Hippocampal formation (tissue), 2 donors: Measurements from ENCODE around the gene RND1.
"Not testable (repeated sequence)": the region's sequence is repeated elsewhere in the genome, so short reads cannot be mapped to it uniquely, and the experiment has no call there.

Experiments
- DNase-seq, 2 donors: peaks; one replicate each; lab custom pipeline; 2025; lab: John Stamatoyannopoulos, UW

The RND1 gene

DNA sequence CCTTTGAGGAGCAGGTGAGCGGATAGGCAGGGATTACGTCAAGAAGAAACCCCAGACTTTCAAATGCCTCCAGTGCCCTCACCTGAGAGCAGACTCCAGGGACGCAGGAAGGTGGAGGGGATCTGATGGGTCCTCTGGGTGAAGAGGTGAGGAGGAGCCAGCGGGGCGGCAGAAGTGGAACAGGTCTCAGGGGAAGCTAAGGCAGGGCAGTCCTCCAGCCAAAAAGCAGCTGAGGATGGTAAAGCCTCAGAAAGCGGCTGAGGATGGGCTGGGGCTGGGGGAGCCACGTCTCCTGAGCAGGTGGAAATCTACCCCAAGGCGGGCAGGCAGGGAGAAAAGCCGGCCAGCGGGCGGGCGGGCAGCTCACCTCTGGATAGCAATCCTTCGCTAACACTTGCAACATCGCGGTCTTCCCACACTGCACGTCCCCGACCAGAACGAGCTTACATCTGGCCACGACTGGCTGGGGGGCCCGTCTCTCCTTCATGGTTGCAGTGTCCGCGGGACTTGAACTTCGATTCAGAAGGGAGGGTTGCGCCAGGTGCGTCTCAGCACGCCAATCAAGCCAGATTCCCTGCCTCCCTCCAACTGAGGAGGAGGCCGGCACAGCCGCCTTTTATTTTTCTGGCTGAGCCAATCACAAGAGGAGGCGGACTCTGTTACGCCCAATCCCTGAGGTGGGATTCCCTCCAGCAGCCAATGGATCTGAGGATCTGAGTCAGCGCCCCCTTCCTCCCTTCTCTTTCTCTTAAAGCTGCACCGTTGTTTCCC is at the start of gene RND1:
Gene RND1 (minus strand): TSS at position 590 of the 771 bp plus-strand sequence. CDS start 103 bp downstream, at position 487.
- peak; percentile 89 to 92 for DNase-seq

DNA sequence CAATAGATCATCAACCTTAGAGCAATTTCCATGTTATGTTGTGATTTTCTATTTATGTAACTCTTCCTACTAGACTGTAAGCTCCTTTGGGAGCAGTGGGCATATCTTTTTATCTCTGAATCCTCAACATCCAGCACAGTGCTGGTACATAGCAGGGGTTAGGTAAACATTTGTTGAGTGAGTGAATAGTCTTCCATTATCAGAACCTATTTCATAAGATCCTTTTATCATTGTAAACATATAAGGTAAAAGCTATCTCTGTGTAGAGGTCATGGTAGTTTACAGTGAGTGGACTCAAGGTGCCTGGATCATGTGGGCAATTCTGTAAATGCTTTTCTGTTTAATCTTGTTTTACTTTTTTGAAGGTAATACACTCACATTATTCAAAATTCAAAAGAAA is 44.5 kb upstream of the RND1 start:
- DNase-seq, result no peak

- DNase-seq, result not testable (repeated sequence)
These were observed 44.0 kb upstream of the RND1 start for GRCh38 chr12:48909698-48910097.

DNA sequence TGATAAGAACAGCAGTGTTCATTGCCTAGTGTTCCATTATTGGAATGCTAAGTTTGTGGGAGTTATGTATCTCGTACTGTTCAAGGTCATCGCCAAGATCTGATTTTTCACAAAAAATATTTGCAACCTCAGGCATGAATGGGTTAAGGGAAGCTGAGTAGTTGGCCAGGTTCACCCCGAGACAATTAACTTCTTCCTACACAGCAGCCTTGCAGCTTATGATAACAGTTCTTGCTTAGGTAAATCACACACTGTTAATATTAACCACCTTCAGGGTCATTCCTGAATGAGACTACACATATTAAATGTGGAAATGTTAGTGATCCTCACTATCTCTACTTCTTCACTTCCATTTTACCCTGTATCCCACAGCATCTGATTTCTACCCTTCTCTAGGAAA is 41.6 kb upstream of the RND1 start:
- DNase-seq, result no peak

GRCh38 chr12:48903982-48904411 is 38.3 kb upstream of the RND1 start:
- peak; percentile 31 to 72 for DNase-seq

- DNase-seq, result no peak
These were observed 37.8 kb upstream of the RND1 start for GRCh38 chr12:48903363-48903981.

GRCh38 chr12:48901278-48901677 is 35.6 kb upstream of the RND1 start:
- no peak for DNase-seq

- no peak for DNase-seq
These were observed 34.0 kb upstream of the RND1 start for GRCh38 chr12:48899651-48900050.

GRCh38 chr12:48894271-48894670 is 28.6 kb upstream of the RND1 start:
- no peak for DNase-seq

- DNase-seq, result peak; percentile 73 to 80
These were observed 25.2 kb upstream of the RND1 start for GRCh38 chr12:48890657-48891418.

GRCh38 chr12:48889679-48890078 is 24.0 kb upstream of the RND1 start:
- no peak for DNase-seq

GRCh38 chr12:48883305-48884161 is 17.9 kb upstream of the RND1 start:
- no peak for DNase-seq

DNA sequence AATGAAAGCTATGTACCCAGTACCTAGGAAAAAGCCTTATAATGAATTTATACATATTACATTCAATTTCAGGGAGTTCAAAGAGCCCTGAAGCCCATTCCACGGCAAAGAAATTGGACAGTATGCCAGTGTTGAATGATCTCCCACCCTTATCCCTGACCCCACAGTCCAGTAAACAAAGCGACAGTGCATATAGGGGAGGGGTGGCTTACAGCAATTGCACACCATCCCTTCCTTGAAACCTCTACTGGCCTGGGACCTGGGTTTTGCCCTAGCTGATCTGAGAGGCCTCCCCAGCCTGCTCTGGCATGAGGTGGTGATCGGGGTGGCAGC is 17.3 kb upstream of the RND1 start:
- DNase-seq, result no peak

DNA sequence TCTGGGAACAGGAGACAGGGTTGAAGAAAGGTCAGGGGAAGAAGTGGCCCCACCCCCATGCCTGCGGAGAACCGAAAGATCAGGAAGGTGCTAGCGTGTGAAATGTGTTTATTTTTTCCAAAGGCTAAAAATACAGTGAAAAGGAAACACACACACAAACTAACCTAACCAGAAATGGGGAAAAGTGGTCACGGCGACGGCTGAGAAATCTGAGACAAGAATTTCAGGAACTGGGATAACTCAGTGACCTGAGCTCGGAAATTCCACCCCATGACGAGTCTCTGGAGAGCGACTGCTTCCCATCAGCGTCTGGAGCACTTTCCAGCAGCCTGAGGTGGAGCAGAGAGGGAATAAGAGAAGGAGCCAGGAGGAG is 16.6 kb upstream of the RND1 start:
- no peak for DNase-seq

GRCh38 chr12:48881686-48882314 is 16.1 kb upstream of the RND1 start:
- no peak for DNase-seq

- DNase-seq, result no peak
These were observed 15.0 kb upstream of the RND1 start for GRCh38 chr12:48880647-48881046.

DNA sequence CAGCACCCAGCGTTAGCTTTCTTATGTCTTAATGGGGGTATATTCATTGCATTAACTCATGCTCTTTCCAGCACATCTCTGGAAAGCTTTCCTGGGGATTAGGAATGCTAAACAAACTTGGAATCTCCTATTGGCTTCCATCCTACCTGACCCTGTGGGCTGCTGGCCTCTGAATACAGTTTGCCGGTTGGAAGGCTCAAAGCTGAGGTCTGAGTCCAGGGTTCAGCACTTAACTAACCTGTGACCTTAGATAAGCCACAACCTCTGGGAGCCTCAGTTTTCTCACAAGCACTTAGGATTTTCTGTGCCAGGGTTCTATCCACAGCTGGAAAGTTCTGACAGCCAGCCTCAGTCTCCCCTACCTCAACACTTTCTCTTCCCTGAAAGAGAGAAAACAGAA is 12.9 kb upstream of the RND1 start:
- no peak for DNase-seq

GRCh38 chr12:48875944-48876515 is 10.4 kb upstream of the RND1 start:
- DNase-seq, result no peak

DNA sequence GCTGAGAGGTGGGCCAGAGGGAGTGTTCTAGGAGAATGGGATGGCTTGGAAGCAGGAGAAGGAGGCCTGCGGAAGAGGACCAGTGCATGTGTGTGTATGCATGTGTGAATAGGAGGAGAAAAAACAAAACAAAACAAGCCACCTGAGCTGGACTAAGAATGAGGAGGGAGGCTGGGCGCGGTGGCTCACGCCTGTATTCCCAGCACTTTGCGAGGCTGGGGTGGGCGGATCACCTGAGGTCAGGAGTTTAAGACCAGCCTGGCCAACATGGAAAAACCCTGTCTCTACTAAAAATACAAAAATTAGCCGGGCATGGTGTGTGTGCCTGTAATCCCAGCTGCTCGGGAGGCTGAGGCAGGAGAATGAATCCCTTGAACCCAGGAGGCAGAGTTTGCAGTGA is 7.9 kb upstream of the RND1 start:
- DNase-seq, result not testable (repeated sequence)

DNA sequence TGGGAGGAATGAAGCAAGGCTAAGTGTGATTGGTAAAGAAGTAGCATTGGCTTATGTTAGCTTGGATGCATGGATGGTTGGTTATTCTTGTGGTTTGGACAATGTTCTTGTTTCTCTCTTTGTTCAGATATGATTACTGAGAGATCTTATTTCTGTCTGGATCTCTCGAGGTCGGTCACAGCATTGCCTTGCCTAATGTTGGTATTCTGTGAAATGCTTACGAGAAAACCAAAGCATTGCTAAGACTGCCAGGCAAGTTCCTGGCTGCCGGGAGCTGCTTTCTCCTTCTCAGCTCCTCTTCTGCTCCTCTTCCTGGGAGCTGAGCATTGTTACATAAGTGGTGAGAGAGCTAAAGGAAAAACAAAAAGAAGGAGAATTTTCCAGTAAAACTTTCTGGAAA is 7.4 kb upstream of the RND1 start:
- DNase-seq, result peak in 1 of 2 donors; percentile 47

DNA sequence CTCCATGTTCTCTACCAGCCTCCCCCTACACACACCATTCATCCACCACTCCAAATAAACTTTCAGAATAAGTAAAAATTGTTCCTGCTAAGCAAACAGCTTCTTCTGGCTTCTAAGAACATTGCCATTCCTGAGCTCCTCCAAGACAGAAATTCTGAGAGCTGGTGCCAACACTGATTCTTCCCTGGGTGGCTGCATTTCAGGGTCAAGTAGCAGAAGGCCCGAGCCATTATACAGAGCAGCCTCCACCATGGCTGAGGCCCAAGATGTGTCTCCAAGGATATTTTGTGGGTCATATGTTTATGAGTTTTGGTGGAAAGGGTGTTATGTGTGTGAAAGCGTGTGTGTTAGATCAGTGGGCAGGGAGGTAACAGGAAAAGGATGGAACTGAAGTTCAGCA is 3.5 kb upstream of the RND1 start:
- no peak for DNase-seq
